Measurements from ENCODE around the gene CKS1B. TPM values are rescaled to one million over a fixed set of nuclear protein-coding genes. Genes with fewer than 3 reads are reported as not detected.

CKS1B gene
- total RNA-seq, 4 donors from 2014 or later = 34.9 to 72.8 (median 55.3) TPM

DNA sequence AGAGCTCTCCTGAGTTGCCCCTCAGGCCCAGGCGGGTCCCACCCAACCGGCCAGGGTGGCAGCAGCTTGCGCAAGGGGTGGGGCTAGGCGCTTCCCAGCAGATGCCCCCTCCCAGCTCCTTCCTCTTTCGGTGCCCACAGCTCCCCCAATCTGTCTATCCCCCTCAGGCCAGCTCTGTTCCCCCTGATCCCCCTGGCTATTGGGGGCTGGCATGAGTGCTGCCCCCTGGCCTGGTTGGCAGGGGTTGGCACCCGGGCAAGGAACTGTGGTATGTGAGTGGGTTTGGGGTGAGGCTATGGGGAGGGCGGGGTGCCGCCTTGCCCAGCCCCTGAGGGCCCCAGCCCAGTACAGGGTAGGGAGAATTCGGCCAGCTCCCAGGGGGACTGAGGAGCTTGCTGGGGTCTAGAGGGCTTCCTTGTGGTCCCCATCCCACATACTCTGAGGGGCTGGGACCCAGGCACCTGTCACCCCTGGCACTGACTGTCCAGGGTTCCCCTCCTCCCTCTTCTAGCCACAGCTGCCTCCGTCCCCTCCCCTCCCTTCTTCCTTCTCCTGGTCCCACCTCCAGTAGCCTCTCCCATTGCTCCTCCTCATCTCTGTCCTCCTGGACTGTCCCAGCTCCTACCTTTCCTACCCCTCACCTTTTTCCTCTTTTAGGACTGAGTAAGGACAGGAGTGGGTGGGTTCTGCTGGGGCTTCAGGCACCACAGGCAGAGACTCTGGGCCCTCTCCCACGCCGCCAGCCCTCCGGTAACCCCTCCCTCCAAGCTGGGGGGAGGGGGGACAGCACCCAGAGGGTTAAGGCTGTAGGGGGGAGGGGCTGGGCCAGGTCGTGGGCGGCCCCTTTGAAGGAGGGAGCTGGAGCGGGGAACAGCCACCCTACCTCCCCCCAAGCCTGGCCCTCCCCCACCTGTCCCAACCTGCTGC lies 33.8 kb downstream of the CKS1B start:
- Histone ChIP-seq H3K27me3 (no peaks in the 10 kb centered on the region), H3K4me1 (peaks cover 70 to 98% (median 81%) of the 10 kb centered on the region in 3 donors), H3K9me3 (no peaks in the 10 kb centered on the region), H3K36me3 (peaks cover 0 to 23% (median 5%) of the 10 kb centered on the region in 3 donors), H3K4me3 (peak overlapping the region; percentile 50 to 96 (median 64)), H3K27ac (peak overlapping the region; percentile 97 to 99 (median 98))
- DNase-seq = no peak
- TF ChIP-seq, protein P1, sequence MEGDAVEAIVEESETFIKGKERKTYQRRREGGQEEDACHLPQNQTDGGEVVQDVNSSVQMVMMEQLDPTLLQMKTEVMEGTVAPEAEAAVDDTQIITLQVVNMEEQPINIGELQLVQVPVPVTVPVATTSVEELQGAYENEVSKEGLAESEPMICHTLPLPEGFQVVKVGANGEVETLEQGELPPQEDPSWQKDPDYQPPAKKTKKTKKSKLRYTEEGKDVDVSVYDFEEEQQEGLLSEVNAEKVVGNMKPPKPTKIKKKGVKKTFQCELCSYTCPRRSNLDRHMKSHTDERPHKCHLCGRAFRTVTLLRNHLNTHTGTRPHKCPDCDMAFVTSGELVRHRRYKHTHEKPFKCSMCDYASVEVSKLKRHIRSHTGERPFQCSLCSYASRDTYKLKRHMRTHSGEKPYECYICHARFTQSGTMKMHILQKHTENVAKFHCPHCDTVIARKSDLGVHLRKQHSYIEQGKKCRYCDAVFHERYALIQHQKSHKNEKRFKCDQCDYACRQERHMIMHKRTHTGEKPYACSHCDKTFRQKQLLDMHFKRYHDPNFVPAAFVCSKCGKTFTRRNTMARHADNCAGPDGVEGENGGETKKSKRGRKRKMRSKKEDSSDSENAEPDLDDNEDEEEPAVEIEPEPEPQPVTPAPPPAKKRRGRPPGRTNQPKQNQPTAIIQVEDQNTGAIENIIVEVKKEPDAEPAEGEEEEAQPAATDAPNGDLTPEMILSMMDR (IDR thresholded peaks at IDR 0.05) = no peak
- peak in 1 of 4 donors; percentile 29 for TF ChIP-seq POLR2A (IDR thresholded peaks at IDR 0.05)
- WGBS, 2 donors = 20 to 25% methylated on average over 3 to 10 of the region's 16 CpGs
- intact Hi-C loops (cut with DNase I) = no loop called here

DNA sequence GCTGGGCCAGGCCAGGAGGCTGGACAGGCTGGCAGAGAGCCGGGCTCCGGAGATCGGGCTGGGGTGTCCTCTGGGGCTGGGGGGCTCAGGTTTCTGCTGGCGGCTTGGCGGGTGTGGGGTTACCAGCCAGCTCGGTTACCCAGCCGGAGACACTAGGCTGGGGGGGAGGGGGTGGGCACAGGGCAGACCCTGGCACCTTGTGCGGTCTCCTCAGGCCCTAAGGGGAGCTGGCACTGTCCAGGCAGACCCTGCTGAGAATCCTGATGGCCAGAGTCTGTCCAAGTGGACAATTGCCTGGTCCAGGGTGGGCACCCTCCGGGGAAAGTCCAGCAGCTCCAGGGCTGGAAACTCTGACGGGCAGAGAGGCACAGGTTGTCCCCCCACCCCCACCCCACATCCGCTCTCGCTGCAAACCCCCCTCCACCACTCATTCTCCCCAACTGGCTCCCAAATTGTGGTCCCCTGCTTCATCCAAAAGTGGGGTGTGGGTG lies 34.8 kb downstream of the CKS1B start:
- DNase-seq = no peak
- TF ChIP-seq, protein P1 (IDR thresholded peaks at IDR 0.05) = no peak
- no peak for TF ChIP-seq POLR2A (IDR thresholded peaks at IDR 0.05)
- 59% methylated on average over 5 of the region's 12 CpGs; no CpG with 5 or more reads in 1 of the 2 donors for WGBS, 2 donors
- intact Hi-C loops (cut with DNase I) = no loop called here
- Histone ChIP-seq H3K36me3 (peaks cover 2 to 33% (median 10%) of the 10 kb centered on the region in 3 donors), H3K27ac (peak overlapping the region; percentile 97 to 99 (median 98)), H3K9me3 (no peaks in the 10 kb centered on the region), H3K4me3 (peak overlapping the region; percentile 50 to 96 (median 64)), H3K4me1 (peaks cover 77 to 100% (median 84%) of the 10 kb centered on the region in 3 donors), H3K27me3 (no peaks in the 10 kb centered on the region)

DNA sequence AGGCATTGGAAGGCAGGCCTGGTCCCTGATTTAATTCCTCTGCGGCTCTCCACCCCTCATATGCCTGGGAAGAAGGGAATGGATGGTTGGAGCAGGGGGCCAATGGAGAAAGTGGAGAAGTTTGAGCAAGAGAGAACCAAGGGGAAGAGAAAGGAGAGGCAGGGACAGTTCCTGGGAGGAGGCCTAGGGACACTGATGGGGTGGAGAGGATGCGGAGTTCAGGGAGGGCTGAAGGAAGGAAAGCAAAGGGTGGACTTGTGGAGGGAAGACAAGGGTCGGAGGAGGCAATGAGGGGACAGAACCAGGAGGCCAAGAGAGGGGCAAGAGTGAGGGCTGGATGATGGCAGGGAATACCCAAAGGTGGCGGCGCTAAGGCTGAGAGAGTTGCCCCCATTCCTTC lies 35.3 kb downstream of the CKS1B start:
- Histone ChIP-seq H3K4me3 (peak overlapping the region; percentile 50 to 96 (median 64)), H3K4me1 (peaks cover 77 to 100% (median 84%) of the 10 kb centered on the region in 3 donors), H3K36me3 (peaks cover 7 to 38% (median 15%) of the 10 kb centered on the region in 3 donors), H3K9me3 (no peaks in the 10 kb centered on the region), H3K27ac (peak overlapping the region; percentile 97 to 99 (median 98)), H3K27me3 (no peaks in the 10 kb centered on the region)
- WGBS, 2 donors = 70 to 76% methylated on average over 4 to 5 of the region's 5 CpGs
- intact Hi-C loops (cut with DNase I) = no loop called here
- no peak for DNase-seq
- TF ChIP-seq POLR2A (IDR thresholded peaks at IDR 0.05) = no peak
- TF ChIP-seq, protein P1 (IDR thresholded peaks at IDR 0.05) = no peak

DNA sequence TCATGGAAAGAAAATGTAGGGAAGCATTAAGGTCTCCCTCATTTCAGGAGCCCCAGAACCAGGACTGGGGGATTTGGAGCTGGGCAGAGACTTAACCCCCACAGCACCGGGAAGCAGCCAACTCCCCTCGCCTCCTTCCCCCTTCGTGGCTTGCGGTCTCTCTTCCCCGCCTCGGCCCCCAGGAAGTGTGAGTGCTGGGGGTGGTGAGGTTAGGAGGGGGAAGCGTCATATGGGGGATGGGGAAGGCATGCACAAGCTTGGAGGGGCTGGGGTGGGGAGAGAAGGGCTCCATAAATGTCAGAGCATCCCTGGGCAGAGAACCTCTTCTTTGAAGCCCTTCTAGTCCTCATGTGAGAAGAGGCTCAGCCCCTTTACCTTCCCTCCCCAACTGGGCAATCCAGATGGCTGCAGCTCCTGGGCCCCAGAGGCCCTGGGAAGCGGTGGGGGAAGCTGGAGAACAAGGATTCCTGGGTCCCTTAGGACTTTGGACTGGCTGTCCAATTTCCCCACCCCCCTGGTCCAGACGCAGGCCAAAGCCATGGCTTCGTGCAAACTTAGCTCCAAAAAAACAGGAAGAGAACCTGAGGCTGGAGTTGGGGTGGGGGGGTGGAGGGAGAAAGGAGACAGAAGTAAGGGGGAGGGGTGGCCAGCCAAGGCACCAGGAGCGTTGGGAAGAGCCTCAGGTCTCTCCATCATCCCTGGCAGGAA lies 35.9 kb downstream of the CKS1B start:
- H3K4me1 ChIP-seq = peaks cover 77 to 100% (median 82%) of the 10 kb centered on the region in 3 donors
- 5 to 62% methylated on average over 2 to 3 of the region's 11 CpGs for WGBS, 2 donors
- intact Hi-C loops (cut with DNase I) = no loop called here

More for the DNA sequence above, 35.9 kb downstream of the CKS1B start:
- H3K4me3 ChIP-seq = peak overlapping the region; percentile 50 to 96 (median 64)
- TF ChIP-seq, protein P1 (IDR thresholded peaks at IDR 0.05) = no peak
- TF ChIP-seq POLR2A (IDR thresholded peaks at IDR 0.05) = no peak
- no peak for DNase-seq
- peak overlapping the region; percentile 97 to 99 (median 98) for H3K27ac ChIP-seq
- no peaks in the 10 kb centered on the region for H3K27me3 ChIP-seq
- peaks cover 12 to 44% (median 21%) of the 10 kb centered on the region in 3 donors for H3K36me3 ChIP-seq
- H3K9me3 ChIP-seq = no peaks in the 10 kb centered on the region
